GM08714 (cell line): Measurements from ENCODE around the gene UBE2E1.
"Not testable (repeated sequence)": the region's sequence is repeated elsewhere in the genome, so short reads cannot be mapped to it uniquely, and the experiment has no call there.

Source experiments
- H3K4me3 ChIP-seq: fragments of 200-500 bp; sonication (Bioruptor generic); 2 replicates; pipeline ENCODE4 v1.5.1; 2014; ENCODE audit warnings: mild to moderate bottlenecking, low read length, inconsistent platforms
- ZNF274 ChIP-seq: IDR thresholded peaks from 2 replicates; pipeline ENCODE4 v1.6.1; 2012; ENCODE audit warnings: mild to moderate bottlenecking, low read depth, low read length

The UBE2E1 gene

DNA sequence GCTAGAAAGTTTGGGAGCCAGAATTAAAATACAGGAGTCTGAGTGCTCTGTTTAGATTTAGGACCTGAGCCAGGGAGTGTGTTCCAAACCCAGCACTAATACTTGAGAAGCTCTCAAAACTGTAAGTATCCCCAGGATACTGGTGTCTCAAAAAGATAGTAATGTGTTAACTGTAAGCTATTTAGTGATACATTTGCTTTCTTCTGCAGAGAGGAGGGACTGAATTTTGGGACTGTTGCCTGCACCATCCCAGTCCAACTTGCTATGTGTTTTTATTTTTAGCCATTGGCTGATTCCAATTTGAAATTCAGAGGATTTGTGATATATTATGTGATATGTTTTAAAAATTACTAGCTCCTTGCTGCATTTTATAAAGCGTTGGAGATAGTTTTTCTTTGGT lies 31.5 kb downstream of the UBE2E1 start:
- no peak for TF ChIP-seq ZNF274
- no peak overlapping the region; the same call in 1 of the 2 replicates for H3K4me3 ChIP-seq

DNA sequence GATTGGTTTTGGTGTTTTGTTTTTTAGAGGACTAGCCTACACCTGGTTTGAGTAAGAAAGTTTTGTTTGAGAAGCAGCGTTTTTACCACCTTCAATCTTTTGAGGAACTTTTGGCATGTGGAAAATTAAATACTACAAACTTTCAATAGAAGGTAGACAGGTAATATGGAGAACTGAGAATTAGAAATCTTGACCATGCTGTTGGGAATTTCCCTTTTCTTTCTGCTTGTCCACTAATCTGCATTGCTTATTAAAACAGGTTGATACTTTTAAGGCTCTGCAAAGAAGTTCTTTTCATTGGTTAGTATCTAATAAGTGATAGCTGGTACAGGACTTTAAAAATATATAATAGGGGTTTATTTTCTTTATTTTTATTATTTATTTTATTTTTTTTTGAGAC lies 31.9 kb downstream of the UBE2E1 start:
- H3K4me3 ChIP-seq, result no peak overlapping the region; the same call in 1 of the 2 replicates
- no peak for TF ChIP-seq ZNF274

- no peak for TF ChIP-seq ZNF274
Measured at GRCh38 chr3:23840521-23840920, 34.8 kb downstream of the UBE2E1 start.

GRCh38 chr3:23843869-23844268 lies 38.1 kb downstream of the UBE2E1 start:
- TF ChIP-seq ZNF274, result no peak
- H3K4me3 ChIP-seq, result no peak overlapping the region

More at GRCh38 chr3:23840521-23840920, 34.8 kb downstream of the UBE2E1 start:
- H3K4me3 ChIP-seq, result no peak overlapping the region

GRCh38 chr3:23845326-23846216 lies 39.8 kb downstream of the UBE2E1 start:
- TF ChIP-seq ZNF274, result no peak

DNA sequence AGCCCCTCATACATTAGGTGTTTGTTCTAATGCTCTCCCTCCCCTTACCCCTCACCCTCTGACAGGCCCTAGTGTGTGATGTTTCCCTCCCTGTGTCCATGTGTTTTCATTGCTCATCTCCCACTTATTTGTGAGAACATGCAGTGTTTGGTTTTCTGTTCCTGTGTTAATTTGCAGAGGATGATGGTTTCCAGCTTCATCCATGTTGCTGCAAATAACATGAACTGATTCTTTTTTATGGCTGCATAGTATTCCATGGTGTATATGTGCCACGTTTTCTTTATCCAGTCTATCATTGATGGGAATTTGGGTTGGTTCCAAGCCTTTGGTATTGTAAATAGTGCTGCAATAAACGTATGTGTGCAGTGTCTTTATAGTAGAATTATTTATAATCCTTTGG lies 43.7 kb downstream of the UBE2E1 start:
- H3K4me3 ChIP-seq, result not testable (repeated sequence)

More at GRCh38 chr3:23845326-23846216, 39.8 kb downstream of the UBE2E1 start:
- H3K4me3 ChIP-seq, result no peak overlapping the region

- H3K4me3 ChIP-seq, result no peak overlapping the region; the same call in 1 of the 2 replicates
- TF ChIP-seq ZNF274, result no peak
Measured at GRCh38 chr3:23856286-23856685, 50.5 kb downstream of the UBE2E1 start.

DNA sequence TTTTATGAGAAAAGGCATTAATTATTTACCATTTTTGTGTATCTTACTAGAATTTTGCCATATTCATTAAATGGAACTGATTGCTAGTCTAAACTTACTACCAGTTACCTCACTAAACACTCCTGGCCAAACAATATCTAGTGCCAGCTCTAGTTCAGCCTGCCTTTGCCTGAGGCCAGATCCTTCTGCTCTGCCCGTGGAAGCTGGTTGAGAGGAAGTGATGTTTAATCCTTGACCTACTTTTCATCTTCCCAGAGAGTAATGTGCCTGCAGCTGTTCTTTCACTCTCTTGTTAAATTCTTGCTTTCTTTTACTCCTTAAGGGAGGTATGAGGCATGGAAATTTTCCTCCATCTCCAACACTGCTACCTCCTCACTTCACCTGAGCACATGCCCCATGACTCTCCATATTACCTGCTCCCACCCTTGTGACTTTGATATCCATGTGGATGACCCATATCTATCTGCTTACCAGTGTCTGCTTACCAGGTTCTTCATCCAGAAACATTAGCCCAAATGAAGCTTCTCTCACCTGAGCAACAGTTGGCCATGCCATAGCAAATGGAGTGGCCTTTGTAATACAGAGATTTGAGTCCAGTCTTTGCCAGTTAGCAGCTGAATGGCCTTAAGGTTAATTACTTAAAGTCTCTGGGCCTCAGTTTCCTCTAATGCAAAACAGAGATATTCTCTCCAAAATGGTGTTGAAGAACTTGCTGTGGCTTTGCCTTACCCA lies 53.4 kb downstream of the UBE2E1 start:
- H3K4me3 ChIP-seq, result no peak overlapping the region; the same call in 1 of the 2 replicates
- no peak for TF ChIP-seq ZNF274

DNA sequence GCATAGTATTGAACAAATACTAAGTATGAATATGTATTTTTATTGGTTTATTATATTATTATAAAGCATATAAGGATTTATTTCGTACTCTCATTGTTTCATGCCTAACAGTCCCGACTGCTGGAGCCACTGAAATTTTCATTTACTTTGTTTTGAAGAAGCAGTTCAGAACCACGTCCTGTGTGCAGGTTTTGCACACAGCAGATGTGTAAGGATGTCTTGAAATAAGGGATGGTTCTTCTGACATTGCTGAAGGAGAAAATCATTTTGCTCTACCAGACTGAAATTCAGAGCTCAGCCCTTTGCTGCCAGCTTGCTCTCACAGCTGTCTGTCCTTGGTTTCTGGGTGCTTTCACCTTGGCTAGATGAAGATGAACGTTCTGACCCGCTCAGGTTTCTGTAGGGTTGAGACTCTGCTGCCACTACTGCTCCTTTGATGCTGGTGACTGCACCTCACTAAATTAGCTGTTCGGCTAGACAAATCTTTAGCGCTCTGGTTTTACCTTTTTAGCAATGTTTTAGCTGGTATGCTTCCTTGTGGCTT lies 54.2 kb downstream of the UBE2E1 start:
- no peak overlapping the region for H3K4me3 ChIP-seq
- TF ChIP-seq ZNF274, result no peak

DNA sequence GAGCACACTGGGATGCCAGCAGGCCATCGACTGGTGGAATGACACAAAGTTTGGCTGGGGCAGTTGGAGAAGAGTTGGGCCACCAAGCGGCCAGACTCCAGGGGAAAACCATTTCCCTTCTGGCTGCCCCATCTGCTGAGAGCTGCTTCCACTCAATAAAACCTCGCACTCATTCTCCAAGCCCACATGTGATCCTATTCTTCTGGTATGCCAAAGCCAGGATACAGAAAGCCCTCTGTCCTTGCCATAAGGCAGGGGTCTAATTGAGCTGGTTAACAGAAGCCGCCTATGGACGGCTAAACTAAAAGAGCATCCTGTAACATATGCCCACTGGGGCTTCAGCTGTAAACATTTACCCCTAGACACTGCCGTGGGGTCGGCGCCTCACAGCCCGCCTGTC lies 55.9 kb downstream of the UBE2E1 start:
- TF ChIP-seq ZNF274, result no peak
- H3K4me3 ChIP-seq, result no peak overlapping the region

- TF ChIP-seq ZNF274, result no peak
- H3K4me3 ChIP-seq, result no peak overlapping the region
Measured at GRCh38 chr3:23863060-23863459, 57.3 kb downstream of the UBE2E1 start.

GRCh38 chr3:23864931-23865330 lies 59.2 kb downstream of the UBE2E1 start:
- no peak overlapping the region for H3K4me3 ChIP-seq
- no peak for TF ChIP-seq ZNF274

- H3K4me3 ChIP-seq, result no peak overlapping the region
- no peak for TF ChIP-seq ZNF274
Measured at GRCh38 chr3:23865595-23866396, 60.0 kb downstream of the UBE2E1 start.

DNA sequence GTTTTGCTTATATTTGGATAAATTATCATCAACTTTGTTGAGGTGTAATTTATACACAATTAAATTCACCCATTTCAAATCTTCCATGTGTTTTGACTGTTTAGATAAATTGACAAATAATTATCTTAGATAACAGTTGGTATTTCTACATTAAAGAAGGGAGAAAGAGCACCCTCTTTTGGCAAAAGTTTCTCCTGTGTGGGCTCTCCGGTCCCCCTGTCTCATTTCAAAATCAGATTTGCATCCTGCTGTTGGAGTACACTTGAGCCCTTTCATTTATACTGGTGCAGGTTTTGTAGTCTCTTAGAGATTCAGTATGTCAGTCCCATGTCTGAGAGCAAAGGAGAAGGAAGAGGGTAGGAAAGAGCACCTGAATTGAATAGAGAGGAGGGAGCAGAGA lies 61.6 kb downstream of the UBE2E1 start:
- no peak for TF ChIP-seq ZNF274
- no peak overlapping the region for H3K4me3 ChIP-seq
